Hepatocyte (in vitro differentiated cells): ENCODE data around the gene CDC42SE2. TPM values are rescaled to one million over a fixed set of nuclear protein-coding genes. Genes with fewer than 3 reads are reported as not detected.

ENCODE experiments used
- DNase-seq: peaks from one replicate; pipeline ENCODE4 v3.0.0-alpha.2; 2016; ENCODE audit warnings: low spot score
- H2AFZ ChIP-seq: fragments of 200-600 bp; sonication (generic); 2 replicates; pipeline ENCODE4 v1.6.0; 2016; ENCODE audit warnings: antibody characterized with exemption, mild to moderate bottlenecking
- H3K27ac ChIP-seq: fragments of 200-600 bp; sonication (generic); 2 replicates; pipeline ENCODE4 v1.5.1; 2016; ENCODE audit warnings: mild to moderate bottlenecking
- H3K27me3 ChIP-seq: fragments of 200-600 bp; sonication (generic); 2 replicates; pipeline ENCODE4 v1.6.1; 2016
- H3K36me3 ChIP-seq: fragments of 200-600 bp; sonication (generic); replicated peaks from 2 replicates; pipeline ENCODE4 v1.5.1; 2016; ENCODE audit warnings: low read depth; ENCODE audit not compliant: insufficient read depth
- H3K4me1 ChIP-seq: fragments of 200-600 bp; sonication (generic); 2 replicates; pipeline ENCODE4 v1.5.1; 2016; ENCODE audit warnings: mild to moderate bottlenecking, moderate library complexity; ENCODE audit not compliant: insufficient read depth
- H3K4me2 ChIP-seq: fragments of 200-600 bp; sonication (generic); 2 replicates; pipeline ENCODE4 v1.6.0; 2016
- H3K4me3 ChIP-seq: fragments of 200-600 bp; sonication (generic); 2 replicates; pipeline ENCODE4 v1.5.1; 2016; ENCODE audit warnings: mild to moderate bottlenecking
- H3K79me2 ChIP-seq: fragments of 200-600 bp; sonication (generic); 2 replicates; pipeline ENCODE4 v1.6.0; 2017; ENCODE audit warnings: mild to moderate bottlenecking
- H3K9me2 ChIP-seq: fragments of 200-600 bp; sonication (generic); replicated peaks from 2 replicates; pipeline ENCODE4 v1.6.0; 2017; ENCODE audit warnings: mild to moderate bottlenecking; ENCODE audit not compliant: insufficient read depth
- H3K9me3 ChIP-seq: fragments of 200-600 bp; sonication (generic); 2 replicates; pipeline ENCODE4 v1.5.1; 2016; ENCODE audit warnings: low read depth, mild to moderate bottlenecking
- H4K20me1 ChIP-seq: fragments of 200-600 bp; sonication (generic); 2 replicates; pipeline ENCODE4 v1.6.0; 2016; ENCODE audit warnings: mild to moderate bottlenecking; ENCODE audit not compliant: insufficient read depth, poor library complexity, severe bottlenecking
- CTCF ChIP-seq: fragments of 200-600 bp; sonication (generic); IDR thresholded peaks from 2 replicates; pipeline ENCODE4 v1.5.1; 2016; ENCODE audit warnings: antibody characterized with exemption, mild to moderate bottlenecking; ENCODE audit not compliant: poor library complexity
- EZH2 ChIP-seq: fragments of 200-600 bp; sonication (generic); IDR thresholded peaks from 2 replicates; pipeline ENCODE4 v1.6.1; 2016; ENCODE audit warnings: antibody characterized with exemption, mild to moderate bottlenecking, borderline replicate concordance
- EZH2phosphoT487 ChIP-seq: fragments of 200-600 bp; sonication (generic); IDR thresholded peaks from one replicate; pipeline ENCODE4 v1.6.1; 2018; ENCODE audit warnings: antibody characterized with exemption, mild to moderate bottlenecking, low read depth, moderate library complexity; ENCODE audit not compliant: unreplicated experiment, severe bottlenecking
- WGBS: methylation state at CpG from one replicate; pipeline ENCODE4 v1.1.6; 2016; ENCODE audit warnings: low lambda C conversion rate; ENCODE audit errors: missing lambda C conversion rate; 5-methylcytosine and 5-hydroxymethylcytosine counted together
- polyA plus RNA-seq: library from polyadenylated mRNA; unstranded; fragments of >200 nt; fragmentation: Nextera tagmentation; extraction: Ambion mirVana; gene quantifications from 2 replicates; pipeline ENCODE4 v1.2.1, GENCODE V29; 2016
- total RNA-seq: library from RNA; depleted of rRNA; stranded (reverse); fragments of >200 nt; gene quantifications from 2 replicates; pipeline ENCODE4 v1.2.3, GENCODE V29; 2014

Gene CDC42SE2
- total and polyA plus RNA-seq, 2 experiments from 2014 or later = 27.2 to 51.5 TPM

GRCh38 chr5:131418846-131419245 is 155.0 kb downstream of the CDC42SE2 start:
- TF ChIP-seq EZH2 (no peak), EZH2phosphoT487 (no peak), CTCF (no peak)
- Histone ChIP-seq H4K20me1 (no peaks in the 10 kb centered on the region), H3K9me3 (no peaks in the 10 kb centered on the region), H3K4me3 (no peak overlapping the region), H2AFZ (no peak overlapping the region), H3K9me2 (no peaks in the 10 kb centered on the region), H3K79me2 (no peaks in the 10 kb centered on the region), H3K4me1 (no peaks in the 10 kb centered on the region), H3K4me2 (no peak overlapping the region), H3K27ac (no peak overlapping the region), H3K36me3 (no peaks in the 10 kb centered on the region), H3K27me3 (no peaks in the 10 kb centered on the region)
- DNase-seq = no peak
- WGBS = 98% methylated on average over 5 of the region's 7 CpGs

GRCh38 chr5:131419877-131420276 is 156.0 kb downstream of the CDC42SE2 start:
- WGBS = 76% methylated on average over 4 of the region's 4 CpGs
- no peak for TF ChIP-seq EZH2
- TF ChIP-seq EZH2phosphoT487 = no peak
- no peak for TF ChIP-seq CTCF
- no peaks in the 10 kb centered on the region for H4K20me1 ChIP-seq
- H3K4me3 ChIP-seq = no peak overlapping the region
- H3K79me2 ChIP-seq = no peaks in the 10 kb centered on the region
- no peaks in the 10 kb centered on the region for H3K4me1 ChIP-seq
- no peaks in the 10 kb centered on the region for H3K36me3 ChIP-seq
- no peaks in the 10 kb centered on the region for H3K9me3 ChIP-seq
- no peak overlapping the region for H3K27ac ChIP-seq
- H2AFZ ChIP-seq = no peak overlapping the region
- no peaks in the 10 kb centered on the region for H3K9me2 ChIP-seq
- DNase-seq = no peak
- H3K4me2 ChIP-seq = no peak overlapping the region
- H3K27me3 ChIP-seq = no peaks in the 10 kb centered on the region

- Histone ChIP-seq H3K4me3 (no peak overlapping the region), H3K27me3 (no peaks in the 10 kb centered on the region), H3K4me2 (no peak overlapping the region), H3K9me3 (no peaks in the 10 kb centered on the region), H3K36me3 (no peaks in the 10 kb centered on the region), H3K79me2 (no peaks in the 10 kb centered on the region), H4K20me1 (no peaks in the 10 kb centered on the region), H3K4me1 (no peaks in the 10 kb centered on the region), H3K9me2 (no peaks in the 10 kb centered on the region), H3K27ac (no peak overlapping the region), H2AFZ (no peak overlapping the region)
- TF ChIP-seq CTCF (peak; percentile 42), EZH2 (no peak)
- 79% methylated on average over 2 of the region's 2 CpGs for WGBS
- DNase-seq = peak; percentile 9
Measured at GRCh38 chr5:131423056-131423455, 159.2 kb downstream of the CDC42SE2 start.

GRCh38 chr5:131426011-131426410 is 162.2 kb downstream of the CDC42SE2 start:
- H3K9me3 ChIP-seq = no peaks in the 10 kb centered on the region
- no peaks in the 10 kb centered on the region for H3K27me3 ChIP-seq
- H3K27ac ChIP-seq = no peak overlapping the region
- 100% methylated on average over 1 of the region's 1 CpG for WGBS
- H2AFZ ChIP-seq = no peak overlapping the region
- DNase-seq = no peak
- H3K36me3 ChIP-seq = no peaks in the 10 kb centered on the region
- no peaks in the 10 kb centered on the region for H4K20me1 ChIP-seq
- no peak for TF ChIP-seq CTCF
- no peak for TF ChIP-seq EZH2
- no peak for TF ChIP-seq EZH2phosphoT487
- no peaks in the 10 kb centered on the region for H3K9me2 ChIP-seq
- no peak overlapping the region for H3K4me3 ChIP-seq
- no peak overlapping the region for H3K4me2 ChIP-seq
- no peaks in the 10 kb centered on the region for H3K79me2 ChIP-seq
- no peaks in the 10 kb centered on the region for H3K4me1 ChIP-seq
